Thyroid gland (tissue), 4 donors: ENCODE measurements around the gene PCNT.

ENCODE experiments used
- CTCF ChIP-seq, 6 experiments: fragments of 200-600 bp in 3 of 6; fragments of 450-650 bp in 3 of 6; sonication (generic) in 3 of 6; IDR thresholded peaks; one replicate each; pipeline ENCODE4 v1.5.1; 2016 to 2019; ENCODE audit warnings: antibody characterized with exemption in 6 of 6, mild to moderate bottlenecking in 2 of 6, inconsistent platforms in 1 of 6, moderate library complexity in 1 of 6
- POLR2A ChIP-seq, 2 donors: fragments of 450-650 bp; IDR thresholded peaks; one replicate each; pipeline ENCODE4 v1.6.1; 2017; ENCODE audit warnings: antibody characterized with exemption in 2 of 2, mild to moderate bottlenecking in 2 of 2, moderate library complexity in 1 of 2

GRCh38 chr21:46334351-46335140, 10.6 kb downstream of the PCNT start:
- TF ChIP-seq CTCF (IDR thresholded peaks at IDR 0.05): no peak
- TF ChIP-seq POLR2A (IDR thresholded peaks at IDR 0.05): no peak
